ENCODE results near the gene DECR2.

DNA sequence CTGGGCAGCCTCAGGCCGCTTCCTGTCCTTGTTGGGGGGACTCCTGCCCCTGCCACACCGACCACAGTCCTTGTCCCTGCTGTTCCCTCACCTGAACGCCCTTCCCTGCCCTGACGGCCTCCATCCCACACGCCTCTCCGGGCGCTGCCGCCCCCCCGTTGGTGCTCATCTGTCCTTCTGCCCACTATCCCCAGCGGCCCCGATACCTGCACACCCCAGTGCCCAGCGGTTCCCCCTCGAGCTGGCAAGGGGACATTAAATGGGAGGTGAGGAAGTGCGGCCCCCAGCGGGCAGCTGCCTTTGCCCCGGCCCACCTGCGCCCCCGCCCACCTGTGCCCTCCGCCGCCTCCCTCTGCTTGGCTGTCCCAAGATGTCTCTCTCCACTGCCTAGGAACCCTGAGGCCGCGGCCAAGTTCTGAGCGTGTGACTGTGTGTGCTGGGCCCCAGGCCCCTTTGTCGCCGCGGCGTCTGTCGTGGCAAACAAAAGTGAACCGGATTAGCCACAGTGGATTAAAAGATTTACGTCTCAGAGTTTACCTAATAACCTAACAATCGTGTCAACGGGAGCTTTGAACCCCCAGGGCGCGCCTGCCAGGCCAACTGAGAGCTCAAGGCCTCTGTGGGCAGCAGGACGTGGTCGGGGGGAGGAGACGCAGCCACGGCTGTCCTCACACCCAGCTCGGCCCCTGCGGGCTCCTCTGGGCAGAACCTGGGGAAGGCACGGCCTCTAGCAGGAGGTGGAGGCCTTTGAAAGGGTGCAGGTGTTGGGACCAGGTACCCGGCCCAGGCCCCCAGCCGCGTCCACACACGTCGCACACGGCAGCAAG lies 41.6 kb upstream of the DECR2 start:
- TF ChIP-seq POLR2A (IDR thresholded peaks at IDR 0.05): no peak
- TF ChIP-seq, protein P1, sequence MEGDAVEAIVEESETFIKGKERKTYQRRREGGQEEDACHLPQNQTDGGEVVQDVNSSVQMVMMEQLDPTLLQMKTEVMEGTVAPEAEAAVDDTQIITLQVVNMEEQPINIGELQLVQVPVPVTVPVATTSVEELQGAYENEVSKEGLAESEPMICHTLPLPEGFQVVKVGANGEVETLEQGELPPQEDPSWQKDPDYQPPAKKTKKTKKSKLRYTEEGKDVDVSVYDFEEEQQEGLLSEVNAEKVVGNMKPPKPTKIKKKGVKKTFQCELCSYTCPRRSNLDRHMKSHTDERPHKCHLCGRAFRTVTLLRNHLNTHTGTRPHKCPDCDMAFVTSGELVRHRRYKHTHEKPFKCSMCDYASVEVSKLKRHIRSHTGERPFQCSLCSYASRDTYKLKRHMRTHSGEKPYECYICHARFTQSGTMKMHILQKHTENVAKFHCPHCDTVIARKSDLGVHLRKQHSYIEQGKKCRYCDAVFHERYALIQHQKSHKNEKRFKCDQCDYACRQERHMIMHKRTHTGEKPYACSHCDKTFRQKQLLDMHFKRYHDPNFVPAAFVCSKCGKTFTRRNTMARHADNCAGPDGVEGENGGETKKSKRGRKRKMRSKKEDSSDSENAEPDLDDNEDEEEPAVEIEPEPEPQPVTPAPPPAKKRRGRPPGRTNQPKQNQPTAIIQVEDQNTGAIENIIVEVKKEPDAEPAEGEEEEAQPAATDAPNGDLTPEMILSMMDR (IDR thresholded peaks at IDR 0.05): no peak

Measured in Peyer's patch (tissue), 4 donors.